GM12878 (cell line): ENCODE data around the gene GAS2. TPM values are rescaled to one million over a fixed set of nuclear protein-coding genes. Genes with fewer than 3 reads are reported as not detected.

Source experiments
- ATAC-seq: fragments of 200-7000 bp; cut with Tn5 transposase; 3 replicates; pipeline ENCODE4 v1.9.1; 2020; ENCODE audit warnings: mild to moderate bottlenecking, moderate library complexity
- BruUV-seq: library from RNA; stranded (reverse); fragments of 400-500 nt; replicated peaks from 2 replicates; lab custom pipeline; 2021; lab: Mats Ljungman, UMichigan
- CTCF ChIA-PET: fragments of 300-600 bp; sonication (Branson Sonifier 250); formaldehyde crosslinking; extraction: SDS; loops from one replicate; lab custom pipeline; 2021; ENCODE audit warnings: inconsistent platforms; lab: Yijun Ruan, JAX
- POLR2A ChIA-PET: fragments of 350-600 bp; formaldehyde crosslinking; extraction: SDS; loops from one replicate; lab custom pipeline; 2021; ENCODE audit warnings: inconsistent platforms; lab: Charles Lee
- RAD21 ChIA-PET: fragments of 300-600 bp; sonication (Branson Sonifier 250); formaldehyde crosslinking; loops from one replicate; lab custom pipeline; 2023; ENCODE audit warnings: antibody characterized with exemption; ENCODE audit not compliant: unreplicated experiment; lab: Charles Lee
- SMC1A ChIA-PET: fragments of 300-600 bp; sonication (Branson Sonifier 250); formaldehyde crosslinking; loops from one replicate; lab custom pipeline; 2023; ENCODE audit not compliant: unreplicated experiment, uncharacterized antibody; lab: Charles Lee
- DNase-seq: peaks from one replicate; pipeline ENCODE4 v3.0.0-alpha.2; 2011; ENCODE audit warnings: low read depth, low spot score
- FAIRE-seq: peaks from 3 replicates; lab custom pipeline; 2011; peaks lifted over from hg19 to GRCh38; lab: Jason Lieb, UNC
- H2AFZ ChIP-seq: 2 replicates; pipeline ENCODE4 v1.6.0; 2011; ENCODE audit warnings: low read depth, low read length, control low read depth; ENCODE audit not compliant: control insufficient read depth
- H3K27ac ChIP-seq: 2 replicates; pipeline ENCODE4 v1.5.1; 2011; ENCODE audit warnings: control low read depth; ENCODE audit not compliant: control insufficient read depth, insufficient read depth
- H3K27me3 ChIP-seq, 2 experiments: replicated peaks in 1 of 2; 2 replicates each; pipeline versions ENCODE4 v1.6.0 to v1.6.1; 2011; ENCODE audit warnings: low read length in 1 of 2; ENCODE audit not compliant: control insufficient read depth in 2 of 2, insufficient read depth in 2 of 2
- H3K36me3 ChIP-seq, 2 experiments: 2 replicates each; pipeline ENCODE4 v1.5.1; 2011; ENCODE audit warnings: low read length in 1 of 2; ENCODE audit not compliant: control insufficient read depth in 2 of 2, insufficient read depth in 2 of 2
- H3K4me1 ChIP-seq: 2 replicates; pipeline ENCODE4 v1.6.1; 2011; ENCODE audit warnings: mild to moderate bottlenecking, low read length, moderate library complexity, mixed read lengths; ENCODE audit not compliant: control insufficient read depth, insufficient read depth
- H3K4me2 ChIP-seq: 2 replicates; pipeline ENCODE4 v1.6.0; 2011; ENCODE audit warnings: control low read depth; ENCODE audit not compliant: control insufficient read depth, insufficient read depth
- H3K4me3 ChIP-seq: fragments of 200-600 bp; sonication (generic); 2 replicates; pipeline ENCODE4 v1.5.1; 2016
- H3K79me2 ChIP-seq: 2 replicates; pipeline ENCODE4 v1.6.0; 2011; ENCODE audit warnings: low read length; ENCODE audit not compliant: control insufficient read depth, insufficient read depth
- H3K9ac ChIP-seq: 2 replicates; pipeline ENCODE4 v1.8.0; 2011; ENCODE audit warnings: low read length, control low read depth, mixed read lengths; ENCODE audit not compliant: control insufficient read depth, insufficient read depth
- H3K9me3 ChIP-seq: replicated peaks from 3 replicates; pipeline ENCODE4 v1.5.1; 2011; ENCODE audit warnings: mild to moderate bottlenecking, low read length; ENCODE audit not compliant: control insufficient read depth, insufficient read depth
- H4K20me1 ChIP-seq: 2 replicates; pipeline ENCODE4 v1.6.0; 2011; ENCODE audit not compliant: control insufficient read depth, insufficient read depth
- CTCF ChIP-seq, 3 experiments: IDR thresholded peaks in 2 of 3; conservative IDR thresholded peaks in 1 of 3; 2 replicates each; pipeline ENCODE4 v1.5.1; 2011; ENCODE audit warnings: low read depth in 3 of 3, low read length in 3 of 3, mild to moderate bottlenecking in 3 of 3, control low read depth in 2 of 3, moderate library complexity in 2 of 3, inconsistent platforms in 1 of 3, mixed read lengths in 1 of 3; ENCODE audit not compliant: control insufficient read depth in 2 of 3, insufficient read depth in 1 of 3; ENCODE audit errors: extremely low read depth in 1 of 3
- CUX1 ChIP-seq: IDR thresholded peaks from 2 replicates; pipeline ENCODE4 v1.6.1; 2012; ENCODE audit warnings: improper control_type of control experiment, low read depth, low read length; ENCODE audit not compliant: insufficient replicate concordance
- KAT2A ChIP-seq: conservative IDR thresholded peaks from 2 replicates; pipeline ENCODE4 v1.6.1; 2011; ENCODE audit warnings: low read depth, low read length; ENCODE audit not compliant: control insufficient read depth
- MXI1 ChIP-seq: fragments of 150-350 bp; IDR thresholded peaks from 2 replicates; pipeline ENCODE4 v1.6.1; 2011; ENCODE audit warnings: low read depth, mild to moderate bottlenecking, inconsistent platforms, low read length, improper control_type of control experiment
- RAD51 ChIP-seq: fragments of 450-650 bp; IDR thresholded peaks from 2 replicates; pipeline ENCODE4 v1.6.1; 2016; ENCODE audit warnings: moderate library complexity, mild to moderate bottlenecking, inconsistent platforms
- RB1 ChIP-seq: fragments of 450-650 bp; formaldehyde crosslinking; IDR thresholded peaks from 2 replicates; pipeline ENCODE4 v1.6.1; 2017; ENCODE audit warnings: mild to moderate bottlenecking, borderline replicate concordance
- SMC3 ChIP-seq: IDR thresholded peaks from 2 replicates; pipeline ENCODE4 v1.6.1; 2011; ENCODE audit warnings: low read length, improper control_type of control experiment, borderline replicate concordance
- TAF1 ChIP-seq: IDR thresholded peaks from 2 replicates; pipeline ENCODE4 v1.6.1; 2011; ENCODE audit warnings: mild to moderate bottlenecking, low read depth, low read length, borderline replicate concordance
- ZBED1 ChIP-seq: IDR thresholded peaks from 2 replicates; pipeline ENCODE4 v1.6.1; 2016; ENCODE audit warnings: borderline replicate concordance
- ZNF274 ChIP-seq: IDR thresholded peaks from one replicate; pipeline ENCODE4 v1.8.0; 2011; ENCODE audit not compliant: insufficient read length, insufficient read depth
- ZNF687 ChIP-seq: fragments of 450-650 bp; IDR thresholded peaks from 2 replicates; pipeline ENCODE4 v1.6.1; 2017; ENCODE audit warnings: mild to moderate bottlenecking, moderate library complexity
- WGBS: methylation state at CpG from one replicate; pipeline ENCODE4 v1.1.6; 2016; ENCODE audit warnings: low lambda C conversion rate; ENCODE audit not compliant: insufficient replicate concordance, insufficient coverage; ENCODE audit errors: missing lambda C conversion rate; 5-methylcytosine and 5-hydroxymethylcytosine counted together
- in situ Hi-C: fragments of 300-500 bp; cut with MboI; formaldehyde crosslinking; loops from 9 replicates; pipeline ENCODE4 v1.14.3; 2018; ENCODE audit warnings: mixed read lengths
- intact Hi-C: fragments of 100-400 bp; cut with micrococcal nuclease; formaldehyde crosslinking; loops from one replicate; pipeline ENCODE4 v1.14.2; 2022; ENCODE audit not compliant: unreplicated experiment
- polyA plus RNA-seq, 11 experiments: library from polyadenylated mRNA; depleted of rRNA in 4 of 11; unstranded in 6 of 11; stranded (reverse) in 5 of 11; fragments of >200 nt; fragmentation: Nextera tagmentation in 4 of 11; fragmentation: Illumina TruSeq in 1 of 11; extraction: Ambion mirVana in 4 of 11; extraction: Trizol in 1 of 11; gene quantifications; 1 replicate in 1 of 11; 2 replicates in 10 of 11; pipeline versions ENCODE4 v1.2.1 to v1.2.3, GENCODE V29; 2011 to 2016; ENCODE audit warnings: inconsistent platforms in 2 of 11, missing spikeins in 2 of 11, low read depth in 1 of 11
- total RNA-seq, 4 experiments: library from RNA; depleted of rRNA in 3 of 4; stranded (reverse); fragments of >200 nt in 3 of 4; fragmentation: Illumina TruSeq in 1 of 4; extraction: Trizol in 1 of 4; gene quantifications; 2 replicates each; pipeline versions ENCODE4 v1.2.1 to v1.2.3, GENCODE V29; 2013 to 2021
- TF ChIP-seq, protein P1 (sequence below): IDR thresholded peaks from 2 replicates; pipeline ENCODE4 v1.6.1; 2011; ENCODE audit warnings: low read depth, mild to moderate bottlenecking, low read length, moderate library complexity, borderline replicate concordance; ENCODE audit errors: extremely low read depth

Gene GAS2
- total and polyA plus RNA-seq, 10 of the 15 experiments (the other 5 are each of a cell fraction or from before 2014, with no cell fraction given): 16.4 to 81.4 (median 26.2) TPM

DNA sequence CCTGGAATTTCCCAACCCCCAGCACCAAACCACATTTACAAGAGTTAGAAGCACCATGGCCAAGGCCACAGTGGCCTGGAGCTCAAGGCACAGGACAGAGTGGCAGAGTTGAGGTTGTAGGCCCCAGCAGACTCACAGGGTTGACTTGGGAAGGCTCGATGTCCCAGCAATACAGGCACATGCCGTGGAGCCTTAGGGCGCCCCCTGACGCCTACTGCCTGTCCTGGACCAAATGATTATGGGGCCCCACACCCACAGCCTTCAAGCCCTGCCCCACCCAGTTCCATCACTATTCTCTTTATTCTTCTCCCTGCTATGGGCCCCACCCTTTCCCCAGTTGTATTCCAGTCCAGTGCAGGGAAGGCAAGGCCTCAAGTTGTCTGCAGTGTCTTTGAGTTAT lies 193.8 kb downstream of the GAS2 start, which contains the start of gene CCDC179:
CCDC179 (minus strand) TSS at position 234 of the 400 bp plus-strand sequence; CDS start at position 181, 53 bp downstream.
- SMC1A ChIA-PET: interaction anchor here (0.9 to 1.2 kb wide), 3 partner anchors 14 to 19 kb away, joined by 3 to 5 read pairs (median 3); no protein-coding TSS in a partner anchor
- no peak for FAIRE-seq
- CTCF ChIA-PET: interaction anchor here (0.5 to 0.6 kb wide), 2 partner anchors 17 to 493 kb away, joined by 3 read pairs; no protein-coding TSS in a partner anchor
- TF ChIP-seq SMC3 (no peak), ZNF687 (no peak), RAD51 (no peak), ZBED1 (no peak), RB1 (no peak), KAT2A (no peak), CTCF (IDR thresholded peaks at IDR 0.05 in 2 of 3, conservative IDR thresholded peaks at IDR 0.05 in 1 of 3; ENCODE audit: control insufficient read depth in 2 of 3, extremely low read depth in 1 of 3, insufficient read depth in 1 of 3, low read depth in 3 of 3, low read length in 3 of 3) (no peak), CUX1 (no peak), TAF1 (no peak), ZNF274 (no peak), MXI1 (no peak)
- TF ChIP-seq, protein P1, sequence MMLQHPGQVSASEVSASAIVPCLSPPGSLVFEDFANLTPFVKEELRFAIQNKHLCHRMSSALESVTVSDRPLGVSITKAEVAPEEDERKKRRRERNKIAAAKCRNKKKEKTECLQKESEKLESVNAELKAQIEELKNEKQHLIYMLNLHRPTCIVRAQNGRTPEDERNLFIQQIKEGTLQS: no peak

More for the DNA sequence above, 193.8 kb downstream of the GAS2 start, which contains the start of gene CCDC179:
- Histone ChIP-seq H3K27me3 (no peaks in the 10 kb centered on the region), H3K9ac (no peak within 1 kb of the TSS), H3K9me3 (no peaks in the 10 kb centered on the region), H3K4me1 (no peaks in the 10 kb centered on the region), H3K4me2 (no peak within 1 kb of the TSS), H4K20me1 (no peaks in the 10 kb centered on the region), H3K79me2 (no peaks in the 10 kb centered on the region), H3K36me3 (no peaks in the 10 kb centered on the region), H3K27ac (no peak within 1 kb of the TSS), H2AFZ (no peak within 1 kb of the TSS), H3K4me3 (no peak within 1 kb of the TSS)
- intact Hi-C loops: no loop called here
- POLR2A ChIA-PET: no interaction called here
- ATAC-seq: no peak
- no TSS peak for BruUV-seq
- RAD21 ChIA-PET: interaction anchor here (1.2 kb wide), 1 partner anchor 16 kb away, joined by 3 read pairs; no protein-coding TSS in a partner anchor
- WGBS: 77% methylated on average over 4 of the region's 4 CpGs
- in situ Hi-C loops: no loop called here
- DNase-seq: no peak
